Glomerular visceral epithelial cell (primary cell): Measurements from ENCODE around the gene TGIF2.
A peak's percentile ranks its signal among the peaks of the same experiment; 100 is the strongest.
"Not testable (repeated sequence)": the region's sequence is repeated elsewhere in the genome, so short reads cannot be mapped to it uniquely, and the experiment has no call there.

ENCODE experiments used
- DNase-seq: peaks from one replicate; pipeline ENCODE4 v3.0.0-alpha.2; 2016; ENCODE audit errors: extremely low spot score

The TGIF2 gene

DNA sequence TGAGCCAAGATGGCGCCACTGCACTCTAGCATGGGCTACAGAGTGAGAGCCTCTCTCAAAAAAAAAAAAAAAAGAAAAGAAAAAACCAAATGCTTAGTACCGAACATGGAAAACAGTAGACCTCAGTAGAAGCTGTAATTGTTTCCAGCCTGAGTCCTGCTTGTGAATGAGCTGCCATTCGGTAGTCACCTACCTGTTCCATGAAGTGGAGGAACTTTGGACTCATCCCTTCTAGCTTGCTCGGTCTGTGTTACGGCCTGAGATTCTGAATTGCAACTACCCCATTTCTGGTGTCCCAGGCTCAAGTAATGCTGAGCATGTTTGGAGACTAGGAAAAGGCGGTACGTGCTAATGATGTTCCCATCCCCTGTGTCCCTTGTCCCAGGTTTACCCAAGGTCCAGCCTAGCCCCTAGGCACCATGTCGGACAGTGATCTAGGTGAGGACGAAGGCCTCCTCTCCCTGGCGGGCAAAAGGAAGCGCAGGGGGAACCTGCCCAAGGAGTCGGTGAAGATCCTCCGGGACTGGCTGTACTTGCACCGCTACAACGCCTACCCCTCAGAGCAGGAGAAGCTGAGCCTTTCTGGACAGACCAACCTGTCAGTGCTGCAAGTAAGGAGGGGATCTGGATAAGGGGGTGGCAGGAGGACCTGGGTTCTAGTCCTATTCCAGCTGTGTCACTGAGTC lies 5.1 kb downstream of the TGIF2 start:
- DNase-seq = no peak

DNA sequence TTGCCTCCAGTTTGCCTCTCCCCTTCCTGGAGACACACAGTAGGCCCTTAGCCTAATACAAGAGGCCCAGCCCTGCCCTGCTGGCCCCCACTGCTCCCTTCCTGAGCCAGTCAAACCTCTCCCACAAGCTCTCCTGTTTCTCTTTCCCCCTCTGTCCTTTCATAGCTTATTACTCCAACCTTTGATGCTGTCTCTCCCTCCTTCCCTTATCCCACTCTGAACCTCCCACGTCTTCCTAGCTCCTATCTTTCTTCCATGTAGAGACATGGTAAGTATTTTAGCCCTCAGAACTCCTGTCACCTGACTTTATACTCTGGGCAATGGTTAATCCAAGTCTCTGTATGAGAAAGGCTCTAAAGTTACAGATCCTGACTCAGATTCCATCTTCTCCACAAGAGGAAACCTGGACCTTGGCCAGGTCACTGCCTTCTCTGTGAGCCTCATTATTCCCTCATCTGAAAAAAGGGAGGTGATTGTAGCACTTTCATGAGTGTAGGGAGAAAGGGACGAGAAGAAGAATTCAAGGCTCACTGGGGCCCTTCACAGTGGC lies 6.7 kb downstream of the TGIF2 start:
- peak; percentile 71 for DNase-seq

DNA sequence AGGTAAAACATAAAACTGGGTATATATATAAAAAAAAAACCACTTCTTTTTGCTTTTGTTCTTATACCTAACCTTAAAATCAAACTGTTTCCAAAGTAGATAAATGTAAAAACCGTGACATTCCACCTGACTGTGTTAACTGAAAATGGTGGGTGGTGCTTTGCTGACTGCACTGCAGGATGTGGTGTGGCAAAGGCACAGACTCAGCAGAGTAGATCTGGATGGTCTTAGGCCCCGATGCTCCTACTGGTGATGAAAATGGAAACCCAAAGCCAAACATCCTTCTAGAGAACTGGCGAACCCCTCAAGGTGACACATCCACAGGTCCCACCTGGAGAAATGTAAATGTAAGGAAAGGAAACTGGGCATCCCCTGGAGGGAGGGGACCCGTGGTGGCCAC lies 8.9 kb downstream of the TGIF2 start:
- DNase-seq = no peak

DNA sequence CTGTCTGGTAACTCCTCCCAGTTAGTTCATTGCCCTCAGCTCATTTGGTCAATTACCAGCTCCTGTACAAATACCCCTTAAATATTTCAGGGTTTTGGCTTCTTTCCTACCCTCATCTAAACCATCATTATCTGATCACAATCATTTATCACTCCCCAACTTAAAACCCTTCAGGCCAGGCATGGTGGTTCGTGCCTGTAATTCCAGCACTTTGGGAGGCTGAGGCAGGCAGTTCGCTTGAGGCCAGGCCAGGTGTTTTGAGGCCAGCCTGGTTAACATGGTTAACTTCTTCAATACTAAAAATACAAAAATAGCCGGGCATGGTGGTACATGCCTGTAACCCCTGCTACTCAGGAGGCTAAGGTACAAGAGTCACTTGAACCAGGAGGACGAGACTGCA lies 9.4 kb downstream of the TGIF2 start:
- DNase-seq = no peak

DNA sequence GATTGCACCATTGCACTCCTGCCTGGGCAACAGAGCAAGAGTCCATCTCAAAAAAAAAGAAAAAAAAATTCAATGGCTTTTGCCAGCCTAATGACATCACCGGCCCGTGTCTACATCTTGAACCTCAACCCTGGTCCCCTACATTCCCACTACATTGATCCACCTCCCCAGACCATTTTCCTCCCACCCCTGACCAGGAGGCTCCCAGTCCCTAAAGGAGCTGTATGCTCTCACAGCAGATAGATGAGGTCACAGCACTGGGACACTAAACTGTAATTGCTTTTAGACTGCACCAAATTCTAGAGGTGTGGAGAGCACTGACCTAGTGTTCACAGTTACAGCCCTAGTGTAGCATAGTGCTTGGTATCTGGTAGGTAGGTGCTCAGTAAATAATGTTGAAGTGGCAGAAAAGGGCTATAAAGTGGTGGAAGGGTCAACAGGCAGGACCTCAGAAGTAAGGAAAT lies 10.7 kb downstream of the TGIF2 start:
- no peak for DNase-seq

DNA sequence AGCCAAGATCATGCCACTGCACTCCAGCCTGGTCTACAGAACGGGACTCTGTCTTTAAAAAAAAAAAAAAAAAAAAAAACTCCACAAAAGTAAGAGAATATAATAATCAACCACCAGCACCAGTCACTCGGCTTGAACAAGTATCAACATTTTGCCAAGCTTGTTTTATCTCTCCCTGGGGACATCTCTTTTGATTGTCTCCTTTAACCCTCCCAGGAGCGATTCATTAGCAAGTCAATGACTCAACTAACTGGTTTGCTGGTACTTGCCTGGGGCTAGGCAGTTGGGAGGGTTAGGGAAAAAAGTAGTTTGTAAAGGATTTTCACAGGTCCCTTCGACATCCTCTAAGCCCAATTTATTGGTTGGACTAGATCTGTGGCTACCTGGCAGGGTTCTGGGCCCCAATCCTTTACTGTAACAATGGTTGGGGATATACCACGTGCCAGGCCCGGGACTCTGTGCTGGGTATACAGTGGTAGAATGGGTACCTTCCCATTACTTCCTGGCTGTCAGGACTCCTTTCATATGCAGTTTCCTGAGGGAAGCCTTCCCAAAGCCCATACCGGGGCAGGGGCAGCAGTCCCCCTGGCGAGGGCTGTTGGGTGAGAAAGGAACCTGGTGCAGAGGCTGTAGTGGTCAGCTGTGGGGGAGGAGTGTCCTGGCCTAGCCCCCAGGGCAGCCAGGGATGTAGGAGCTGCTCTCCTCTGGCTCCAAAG lies 12.2 kb downstream of the TGIF2 start:
- no peak for DNase-seq

DNA sequence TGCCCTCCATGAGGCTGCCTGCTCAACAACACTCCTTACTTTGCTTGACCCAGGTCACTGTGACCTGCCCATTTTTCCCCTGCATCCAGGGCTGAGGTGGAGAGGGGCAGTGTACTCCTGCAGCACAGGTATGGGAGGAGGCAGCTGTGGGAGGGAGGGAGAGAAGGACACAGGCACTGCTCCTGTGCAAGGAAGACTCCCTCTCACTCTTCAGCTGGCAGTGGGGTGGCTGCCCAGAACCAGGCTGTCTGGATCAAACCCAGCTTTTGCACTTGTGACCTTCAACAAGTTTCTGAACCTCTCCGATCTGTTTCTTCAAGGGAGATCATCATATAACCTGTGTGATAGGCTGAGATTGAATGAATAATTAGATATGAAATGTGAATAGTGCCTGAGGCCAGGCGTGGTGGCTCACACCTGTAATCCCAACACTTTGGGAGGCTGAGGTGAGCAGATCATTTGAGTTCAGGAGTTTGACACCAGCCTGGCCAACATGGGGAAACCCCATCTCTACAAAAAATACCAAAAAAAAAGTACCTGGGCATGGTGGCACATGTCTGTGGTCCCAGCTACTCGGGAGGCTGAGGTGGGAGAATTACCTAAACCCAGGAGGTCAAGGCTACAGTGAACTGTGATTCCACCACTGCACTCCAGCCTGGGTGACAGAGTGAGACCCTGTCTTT lies 14.1 kb downstream of the TGIF2 start:
- no peak for DNase-seq

DNA sequence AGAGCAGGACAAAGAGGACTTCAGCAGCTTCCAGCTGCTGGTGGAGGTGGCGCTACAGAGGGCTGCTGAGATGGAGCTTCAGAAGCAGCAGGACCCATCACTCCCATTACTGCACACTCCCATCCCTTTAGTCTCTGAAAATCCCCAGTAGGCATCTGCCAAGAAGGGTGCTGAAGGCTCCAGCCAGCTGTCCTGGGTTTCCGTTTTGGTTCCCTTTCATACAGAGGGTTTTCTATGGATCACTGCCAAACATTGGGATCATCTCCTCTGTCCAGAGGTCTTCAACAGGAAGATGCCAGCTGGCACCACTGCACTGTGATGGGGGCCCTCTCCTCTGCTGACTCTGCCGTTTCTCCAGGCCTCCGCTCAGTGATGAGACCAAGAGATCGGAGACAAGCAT lies 17.9 kb downstream of the TGIF2 start:
- DNase-seq = no peak

DNA sequence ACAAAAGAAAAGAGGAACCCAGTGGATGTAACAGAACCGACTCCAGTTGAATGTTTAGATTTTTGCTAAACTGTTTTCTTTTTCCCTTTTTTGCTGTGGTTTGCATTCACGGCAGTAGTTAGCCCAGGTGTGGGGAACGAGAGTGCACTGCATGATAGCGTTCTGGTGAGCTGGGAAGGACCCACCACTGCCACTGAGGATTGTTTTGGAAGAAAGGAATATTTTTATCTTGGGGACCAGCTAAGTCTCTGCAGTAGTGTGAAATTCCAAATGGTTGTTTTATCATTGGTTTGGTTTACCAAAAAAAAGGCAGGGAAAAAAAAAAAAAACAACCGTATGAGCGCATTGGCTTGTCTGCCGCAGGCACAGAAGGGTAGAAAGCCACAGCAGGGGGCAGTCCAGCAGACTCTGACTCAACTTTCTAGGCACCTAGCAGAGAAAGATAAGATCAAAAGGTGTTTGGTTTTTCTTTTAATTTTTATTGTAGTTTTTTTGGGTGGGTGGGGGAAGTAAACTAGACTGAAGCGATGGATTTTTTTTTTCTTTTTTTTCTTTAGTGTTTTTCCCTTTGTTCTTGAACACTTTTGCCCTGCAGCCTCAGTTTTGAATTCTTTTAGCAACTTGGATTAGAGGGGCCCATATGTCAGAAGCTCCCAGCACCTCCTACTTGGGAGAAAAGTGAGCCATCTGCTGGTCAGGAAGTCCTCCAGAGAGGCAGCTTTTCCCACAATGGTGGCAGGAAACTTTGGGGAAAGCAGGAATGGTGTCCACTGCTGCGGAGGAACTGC lies 18.7 kb downstream of the TGIF2 start:
- peak; percentile 31 for DNase-seq

DNA sequence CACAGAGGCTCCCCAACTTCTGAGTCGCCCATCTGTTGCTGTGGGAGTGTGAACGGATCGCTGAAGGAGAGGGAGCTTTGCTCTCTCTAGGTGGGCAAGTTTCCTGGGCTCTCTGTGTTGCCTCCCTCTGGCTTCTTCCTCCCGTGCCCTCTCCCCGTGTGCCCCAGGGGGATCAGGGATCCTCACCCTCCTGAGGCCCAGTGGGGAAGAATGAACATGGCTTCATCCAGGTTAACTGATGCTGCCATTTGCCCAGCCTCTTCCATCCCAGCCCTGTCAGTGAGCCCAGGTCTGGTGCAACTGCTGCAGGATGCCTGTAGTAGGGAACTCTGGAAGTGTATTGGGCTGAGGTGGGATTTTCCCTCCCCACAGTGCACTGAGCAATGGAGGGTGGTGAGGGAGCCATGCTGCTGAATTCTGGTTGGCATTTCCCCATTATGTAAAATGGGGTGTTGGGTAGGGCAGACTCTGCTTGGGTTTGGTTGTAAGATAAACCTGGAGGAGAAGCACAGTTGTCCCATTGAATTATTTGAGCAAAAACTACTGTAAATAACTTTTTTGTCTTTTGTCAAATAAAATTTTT lies 20.0 kb downstream of the TGIF2 start:
- DNase-seq = no peak

DNA sequence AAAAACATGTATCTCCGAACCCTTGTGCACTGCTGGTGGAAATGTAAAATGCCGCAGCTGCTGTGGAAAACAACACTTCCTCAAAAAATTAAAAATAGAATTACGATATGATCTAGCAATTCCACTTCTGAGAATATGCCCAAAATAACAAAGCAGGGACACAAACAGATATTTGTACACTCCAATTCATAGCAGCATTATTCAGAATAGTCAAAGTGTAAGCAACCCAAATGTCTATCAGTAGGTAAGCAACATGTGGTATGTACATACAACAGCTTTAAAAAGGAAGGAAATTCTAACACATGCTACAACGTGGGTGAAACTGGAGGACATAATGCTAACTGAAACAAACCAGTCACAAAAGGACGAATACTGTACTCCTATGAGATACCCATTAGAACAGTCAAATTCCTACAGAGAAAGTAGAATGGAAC lies 26.5 kb downstream of the TGIF2 start:
- DNase-seq = no peak

DNA sequence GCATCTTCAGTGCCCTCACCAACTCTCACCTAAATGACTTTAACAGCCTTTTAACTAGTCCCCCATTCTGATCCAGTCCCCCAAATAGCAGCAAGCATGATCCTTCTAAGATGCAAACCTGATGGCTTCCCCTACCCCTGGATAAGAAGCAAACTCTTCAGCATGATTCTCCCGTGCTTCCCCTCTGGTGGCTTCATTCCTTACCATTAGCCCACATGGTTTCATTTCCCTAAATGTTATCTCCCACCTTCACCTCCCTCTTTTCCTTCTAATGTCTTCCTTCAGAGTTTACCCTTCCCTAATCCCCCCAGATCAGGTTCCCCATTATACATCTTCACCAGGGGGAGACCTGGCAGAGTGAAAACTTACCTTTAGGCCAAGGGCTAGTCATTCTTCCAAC lies 28.1 kb downstream of the TGIF2 start:
- DNase-seq = no peak

DNA sequence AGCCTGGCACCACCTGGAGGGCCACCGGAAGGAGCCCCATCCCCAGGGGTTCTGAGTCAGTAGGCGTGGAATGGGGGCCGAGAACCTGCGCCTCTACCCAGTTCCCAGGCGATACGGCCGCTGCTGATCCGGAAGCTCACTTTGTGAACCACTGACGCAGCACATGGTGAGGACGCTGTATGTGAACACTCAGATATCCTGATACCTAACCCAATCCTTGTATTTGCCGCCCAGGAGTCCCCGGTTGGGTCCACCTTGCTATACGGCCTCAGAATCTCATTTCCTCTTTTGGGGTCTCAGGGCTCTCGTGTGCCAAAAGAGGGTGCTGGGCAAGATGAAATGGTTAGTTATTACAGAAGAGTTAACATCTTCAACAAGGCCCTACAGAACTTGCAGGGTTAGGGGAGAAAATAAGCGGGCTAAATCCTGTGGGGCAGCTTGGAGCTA lies 31.6 kb downstream of the TGIF2 start:
- DNase-seq = peak; percentile 39

DNA sequence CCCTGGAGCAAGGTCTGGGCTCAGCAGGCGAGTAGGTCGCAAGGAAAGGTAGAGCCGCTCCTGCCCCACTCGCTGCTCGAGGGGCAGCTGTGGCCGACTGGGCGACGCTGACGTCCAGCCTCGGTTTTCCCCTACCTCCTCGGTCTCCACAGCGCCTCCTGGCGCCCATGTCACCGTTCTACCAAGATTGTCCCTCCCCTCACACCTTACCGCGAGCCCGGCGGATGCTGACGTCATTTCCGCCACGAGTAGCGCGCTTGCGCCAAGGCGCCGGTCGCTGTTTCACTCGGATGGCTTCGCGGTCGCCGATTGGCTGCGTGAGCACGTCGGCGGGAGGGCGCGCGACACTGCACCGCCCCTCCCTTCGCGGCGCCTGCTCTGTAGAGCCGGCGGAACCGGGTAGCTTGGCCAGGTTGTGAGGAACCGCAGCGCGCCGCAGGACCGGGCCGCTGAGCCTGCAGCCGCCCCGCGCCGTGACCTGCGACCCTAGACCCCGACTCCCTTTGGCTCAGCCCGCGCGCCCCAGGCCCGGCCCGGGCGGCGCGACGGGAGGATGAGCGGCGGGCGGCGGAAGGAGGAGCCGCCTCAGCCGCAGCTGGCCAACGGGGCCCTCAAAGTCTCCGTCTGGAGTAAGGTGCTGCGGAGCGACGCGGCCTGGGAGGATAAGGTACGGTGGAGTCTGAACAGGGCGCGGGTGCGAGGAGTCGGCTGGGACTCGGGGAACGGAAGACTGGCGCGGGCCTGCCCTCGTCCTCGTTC lies 32.2 kb downstream of the TGIF2 start, which contains the start of gene RAB5IF:
RAB5IF (plus strand) TSS at position 381 of the 759 bp plus-strand sequence; CDS start at position 554, 173 bp downstream.
- DNase-seq = peak; percentile 100

DNA sequence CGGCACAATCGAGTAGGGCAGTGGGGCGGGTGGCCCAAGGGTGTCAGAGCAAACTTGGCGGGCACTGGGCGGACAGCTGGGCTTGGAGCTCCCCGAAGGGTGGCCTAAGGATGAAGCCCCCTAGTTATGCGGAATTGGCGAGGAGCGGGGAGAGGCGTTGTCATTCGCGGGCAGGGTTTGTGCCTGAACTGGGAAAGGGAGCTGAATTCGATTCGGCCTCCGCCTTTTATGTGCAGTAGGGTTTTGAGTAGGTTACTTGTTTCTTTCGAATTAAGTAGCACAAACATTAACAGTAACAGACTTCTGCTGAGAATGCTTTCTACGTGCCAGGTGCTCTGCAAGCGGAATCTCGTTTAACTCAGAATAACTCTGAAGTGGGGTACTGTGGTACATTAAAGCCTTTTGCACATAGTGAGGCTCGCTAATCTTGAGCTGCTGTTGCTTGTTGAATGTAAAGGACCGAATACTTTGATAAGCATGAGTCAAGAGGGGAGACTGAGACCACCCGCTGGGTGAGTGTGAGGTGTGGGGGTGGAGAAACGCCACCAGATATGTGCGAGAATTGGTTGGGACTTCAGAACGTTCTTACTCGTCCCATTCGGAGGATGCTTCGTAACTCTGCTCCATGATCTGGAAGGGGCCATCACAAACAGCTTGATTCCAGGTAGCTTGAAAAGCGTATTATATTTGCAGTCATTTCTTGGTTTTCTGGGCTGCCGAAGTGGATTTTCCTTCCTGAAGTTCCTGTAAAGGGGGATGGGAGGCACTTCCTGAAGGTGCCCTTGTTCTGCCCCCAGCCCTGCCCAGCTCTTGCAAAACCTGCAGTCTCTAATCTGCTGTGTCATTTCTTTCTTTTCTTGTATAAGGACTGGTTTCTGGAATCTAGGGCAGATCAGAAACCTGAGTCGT lies 33.0 kb downstream of the TGIF2 start:
- peak; percentile 31 for DNase-seq

DNA sequence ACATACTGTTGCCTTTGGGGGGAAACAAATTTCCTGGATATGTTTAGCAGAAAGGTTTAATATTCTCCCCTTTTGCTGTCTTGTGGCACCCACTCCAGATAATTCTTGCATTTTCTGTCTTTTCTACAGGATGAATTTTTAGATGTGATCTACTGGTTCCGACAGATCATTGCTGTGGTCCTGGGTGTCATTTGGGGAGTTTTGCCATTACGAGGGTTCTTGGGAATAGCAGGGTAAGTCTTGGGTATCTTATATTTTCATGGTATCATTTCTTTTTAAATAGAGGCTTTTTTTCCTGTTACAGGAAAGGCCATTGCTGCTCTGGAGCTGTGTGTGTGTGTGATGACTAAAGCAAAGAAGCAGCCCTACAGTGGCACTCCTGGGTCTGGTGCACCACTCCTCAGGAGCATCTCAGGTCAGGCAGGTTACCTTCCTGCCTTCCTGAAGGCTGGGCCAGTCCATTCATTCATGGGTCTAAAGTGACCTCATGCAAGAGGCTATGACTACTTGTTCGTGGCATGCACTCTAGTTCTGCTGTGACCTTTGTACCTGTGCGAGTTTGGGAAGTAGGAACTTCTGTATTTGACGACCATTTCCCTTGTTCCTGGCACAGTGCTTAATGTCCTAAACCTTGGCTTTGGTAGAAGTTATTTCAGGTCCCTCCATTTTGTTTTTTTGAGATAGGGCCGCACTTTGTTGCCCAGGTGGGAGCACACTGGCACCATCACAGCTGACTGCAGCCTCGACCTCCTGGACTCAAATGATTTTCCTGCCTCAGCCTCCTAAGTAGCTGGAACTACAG lies 34.4 kb downstream of the TGIF2 start:
- no peak for DNase-seq

DNA sequence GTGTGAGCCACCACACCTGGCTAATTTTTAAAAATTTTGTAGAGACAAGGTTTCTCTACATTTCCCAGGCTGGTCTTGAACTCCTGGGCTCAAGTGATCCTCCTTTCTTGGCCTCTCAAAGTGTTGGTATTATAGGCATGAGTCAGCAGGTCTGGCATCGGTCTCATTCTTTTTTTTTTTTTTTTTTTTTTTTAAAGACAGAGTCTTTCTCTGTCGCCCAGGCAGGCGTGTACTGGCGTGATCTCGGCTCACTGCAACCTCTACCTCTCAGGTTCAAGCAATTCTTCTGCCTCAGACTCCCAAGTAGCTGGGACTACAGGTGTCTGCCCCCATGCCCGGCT lies 35.0 kb downstream of the TGIF2 start:
- not testable (repeated sequence) for DNase-seq

DNA sequence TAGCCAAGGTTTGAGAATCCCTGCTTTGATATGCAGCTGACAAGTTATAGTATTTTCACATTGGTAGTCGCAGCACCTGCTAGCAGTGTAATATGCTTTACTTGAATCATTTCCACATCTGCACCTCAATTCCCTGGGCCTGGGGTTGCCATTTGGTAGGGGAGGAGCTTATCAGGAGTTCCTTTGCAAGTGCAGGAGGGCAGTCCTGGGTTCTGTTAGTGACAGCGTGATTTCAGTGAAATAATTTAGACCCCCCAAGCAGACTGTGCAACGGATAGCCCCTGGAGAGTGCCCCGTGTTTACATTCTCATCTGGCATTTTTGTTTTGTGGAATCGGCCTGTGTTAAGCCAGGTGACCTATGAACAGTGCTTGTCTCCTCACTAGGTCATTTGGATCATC lies 38.2 kb downstream of the TGIF2 start:
- no peak for DNase-seq

DNA sequence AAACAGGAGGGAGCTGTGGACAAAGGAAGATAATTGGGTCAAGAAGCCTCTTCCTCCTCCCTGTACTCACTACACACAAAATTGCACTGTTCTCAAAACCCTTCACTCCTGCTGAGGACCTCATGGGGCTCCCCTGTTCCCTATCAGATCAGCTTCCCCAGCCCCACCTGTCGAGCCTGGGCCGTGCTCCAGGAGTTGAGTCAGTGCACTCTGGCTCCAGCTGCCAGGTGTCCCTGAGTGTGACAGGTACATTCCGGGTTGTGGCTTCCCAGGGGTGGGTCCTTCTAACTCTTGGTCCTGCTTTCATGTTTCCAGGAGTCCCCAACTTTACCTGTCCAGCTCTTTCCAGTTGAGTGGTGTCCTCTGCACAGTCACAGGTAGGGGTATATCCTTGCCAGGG lies 40.6 kb downstream of the TGIF2 start:
- no peak for DNase-seq
